Erythroblast (primary cell): ENCODE results near the gene EPB41L1.

Experiments
- GATA1 ChIP-seq: IDR thresholded peaks from 2 replicates; pipeline ENCODE4 v1.6.1; 2011; ENCODE audit warnings: low read depth, mild to moderate bottlenecking, control low read depth, low read length, moderate library complexity
- POLR2A ChIP-seq: IDR thresholded peaks from 2 replicates; pipeline ENCODE4 v1.6.1; 2011; ENCODE audit warnings: mild to moderate bottlenecking, low read length

DNA sequence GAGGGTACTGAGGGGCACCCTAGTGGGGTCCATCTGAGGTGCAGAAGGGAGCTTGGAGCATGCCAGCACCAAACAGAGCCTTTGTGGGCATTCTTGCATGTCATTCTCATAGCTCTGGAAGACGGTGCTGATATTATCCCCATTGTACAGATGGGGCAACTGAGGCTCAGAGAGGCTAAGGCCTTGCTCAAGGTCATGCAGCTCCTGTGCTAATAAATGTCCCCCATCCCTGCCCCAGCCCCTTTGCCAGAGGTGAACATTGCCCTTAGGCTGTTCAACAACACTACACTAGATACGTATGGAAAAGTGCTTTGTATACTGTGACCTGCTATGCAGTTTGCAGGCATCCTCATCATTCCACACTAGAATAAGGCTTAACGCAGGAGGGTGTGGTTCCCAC is 5.5 kb upstream of the EPB41L1 start:
- TF ChIP-seq POLR2A: no peak
- no peak for TF ChIP-seq GATA1
